Esophagus muscularis mucosa (tissue), 4 donors: ENCODE measurements around the gene IRX2.

ENCODE experiments used
- CTCF ChIP-seq, 3 experiments: fragments of 200-600 bp in 2 of 3; fragments of 450-650 bp in 1 of 3; sonication (generic) in 2 of 3; IDR thresholded peaks; one replicate each; pipeline ENCODE4 v1.5.1; 2017 to 2019; ENCODE audit warnings: antibody characterized with exemption in 3 of 3, mild to moderate bottlenecking in 2 of 3, moderate library complexity in 1 of 3
- EP300 ChIP-seq: sonication (generic); formaldehyde crosslinking; IDR thresholded peaks from one replicate; pipeline ENCODE4 v1.6.1; 2017; ENCODE audit warnings: antibody characterized with exemption
- POLR2A ChIP-seq: fragments of 450-650 bp; IDR thresholded peaks from one replicate; pipeline ENCODE4 v1.6.1; 2017; ENCODE audit warnings: antibody characterized with exemption, moderate library complexity, mild to moderate bottlenecking, low read depth
- POLR2AphosphoS5 ChIP-seq, 2 donors: sonication (generic); formaldehyde crosslinking; IDR thresholded peaks; one replicate each; pipeline ENCODE4 v1.6.1; 2017; ENCODE audit warnings: antibody characterized with exemption in 2 of 2

DNA sequence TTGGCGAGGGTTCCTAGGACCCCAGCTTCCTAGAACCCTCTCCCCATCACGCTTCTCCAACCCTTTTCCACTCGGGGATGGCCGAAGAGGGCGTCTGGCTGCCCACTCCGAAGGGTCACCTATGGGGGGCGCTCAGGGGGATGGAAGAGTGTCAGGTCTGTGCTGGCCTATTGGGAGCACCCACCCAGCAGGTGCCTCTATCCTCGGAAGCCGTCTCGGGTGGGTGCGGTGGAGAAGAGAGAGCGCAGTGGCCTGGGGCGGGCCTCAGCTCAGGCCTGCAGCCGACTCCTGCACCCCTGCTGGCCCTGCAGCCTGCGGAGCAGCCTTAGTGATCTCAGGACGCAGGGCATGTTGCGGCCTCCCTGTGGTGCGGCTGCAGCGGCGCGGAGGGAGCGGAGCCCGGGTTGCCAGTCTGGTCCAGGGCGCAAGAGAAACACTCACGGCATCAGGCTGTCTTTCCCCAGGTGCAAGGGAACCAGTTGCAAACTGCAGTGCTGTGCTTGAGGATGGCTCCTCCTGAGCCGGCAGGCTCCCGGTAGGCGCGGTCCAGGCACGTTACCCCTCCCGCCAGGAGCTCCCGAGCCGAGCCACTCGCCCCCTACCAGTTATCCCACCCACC lies 1.5 kb upstream of the IRX2 start:
- TF ChIP-seq EP300: no peak
- TF ChIP-seq CTCF (IDR thresholded peaks at IDR 0.05): no peak
- TF ChIP-seq POLR2AphosphoS5 (IDR thresholded peaks at IDR 0.05): no peak
- no peak for TF ChIP-seq POLR2A
